Measurements from ENCODE around the gene PLEKHA5. TPM values are rescaled to one million over a fixed set of nuclear protein-coding genes. Genes with fewer than 3 reads are reported as not detected.

The PLEKHA5 gene, protein sequence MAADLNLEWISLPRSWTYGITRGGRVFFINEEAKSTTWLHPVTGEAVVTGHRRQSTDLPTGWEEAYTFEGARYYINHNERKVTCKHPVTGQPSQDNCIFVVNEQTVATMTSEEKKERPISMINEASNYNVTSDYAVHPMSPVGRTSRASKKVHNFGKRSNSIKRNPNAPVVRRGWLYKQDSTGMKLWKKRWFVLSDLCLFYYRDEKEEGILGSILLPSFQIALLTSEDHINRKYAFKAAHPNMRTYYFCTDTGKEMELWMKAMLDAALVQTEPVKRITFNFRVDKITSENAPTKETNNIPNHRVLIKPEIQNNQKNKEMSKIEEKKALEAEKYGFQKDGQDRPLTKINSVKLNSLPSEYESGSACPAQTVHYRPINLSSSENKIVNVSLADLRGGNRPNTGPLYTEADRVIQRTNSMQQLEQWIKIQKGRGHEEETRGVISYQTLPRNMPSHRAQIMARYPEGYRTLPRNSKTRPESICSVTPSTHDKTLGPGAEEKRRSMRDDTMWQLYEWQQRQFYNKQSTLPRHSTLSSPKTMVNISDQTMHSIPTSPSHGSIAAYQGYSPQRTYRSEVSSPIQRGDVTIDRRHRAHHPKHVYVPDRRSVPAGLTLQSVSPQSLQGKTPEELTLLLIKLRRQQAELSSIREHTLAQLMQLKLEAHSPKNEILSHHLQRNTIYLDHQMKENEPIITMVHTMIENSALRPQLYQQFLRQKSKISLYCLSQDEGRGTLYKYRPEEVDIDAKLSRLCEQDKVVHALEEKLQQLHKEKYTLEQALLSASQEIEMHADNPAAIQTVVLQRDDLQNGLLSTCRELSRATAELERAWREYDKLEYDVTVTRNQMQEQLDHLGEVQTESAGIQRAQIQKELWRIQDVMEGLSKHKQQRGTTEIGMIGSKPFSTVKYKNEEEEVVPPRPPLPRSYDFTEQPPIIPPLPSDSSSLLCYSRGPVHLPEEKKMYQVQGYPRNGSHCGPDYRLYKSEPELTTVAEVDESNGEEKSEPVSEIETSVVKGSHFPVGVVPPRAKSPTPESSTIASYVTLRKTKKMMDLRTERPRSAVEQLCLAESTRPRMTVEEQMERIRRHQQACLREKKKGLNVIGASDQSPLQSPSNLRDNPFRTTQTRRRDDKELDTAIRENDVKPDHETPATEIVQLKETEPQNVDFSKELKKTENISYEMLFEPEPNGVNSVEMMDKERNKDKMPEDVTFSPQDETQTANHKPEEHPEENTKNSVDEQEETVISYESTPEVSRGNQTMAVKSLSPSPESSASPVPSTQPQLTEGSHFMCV
- 64.0 TPM for total RNA-seq

DNA sequence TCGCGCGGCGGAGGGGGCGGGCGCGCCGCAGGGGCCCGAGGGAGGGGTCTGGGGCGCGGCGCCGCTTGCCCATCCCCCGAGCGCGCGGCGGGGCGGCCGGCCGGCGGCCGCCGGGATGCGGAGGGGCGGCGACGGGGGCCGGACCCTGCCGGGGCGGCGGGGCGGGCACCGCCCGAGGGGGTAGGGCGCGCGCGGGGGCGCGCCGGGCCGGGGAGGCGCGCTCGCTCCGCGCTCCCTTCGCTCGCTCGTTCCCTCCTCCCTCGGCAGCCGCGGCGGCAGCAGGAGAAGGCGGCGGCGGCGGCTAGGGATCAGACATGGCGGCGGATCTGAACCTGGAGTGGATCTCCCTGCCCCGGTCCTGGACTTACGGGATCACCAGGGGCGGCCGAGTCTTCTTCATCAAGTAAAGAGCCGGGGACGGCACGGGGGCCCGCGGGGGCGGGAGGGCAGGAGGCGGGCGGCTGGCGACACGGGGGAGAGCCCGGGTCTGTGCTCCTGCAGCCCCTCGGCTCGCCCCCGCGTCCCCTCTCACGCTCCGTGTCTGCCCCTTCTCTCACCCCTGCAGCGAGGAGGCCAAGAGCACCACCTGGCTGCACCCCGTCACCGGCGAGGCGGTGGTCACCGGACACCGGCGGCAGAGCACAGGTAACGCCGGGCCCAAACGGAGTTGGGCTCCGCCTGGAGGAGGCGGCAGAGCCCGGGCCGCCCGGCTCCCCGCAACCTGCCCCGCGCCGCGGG, at the start of gene PLEKHA5:
PLEKHA5 (plus strand) TSS at position 248 of the 738 bp plus-strand sequence; CDS start at position 315, 67 bp downstream.
- DNase-seq (ENCODE audit: low spot score), result peak; percentile 65

DNA sequence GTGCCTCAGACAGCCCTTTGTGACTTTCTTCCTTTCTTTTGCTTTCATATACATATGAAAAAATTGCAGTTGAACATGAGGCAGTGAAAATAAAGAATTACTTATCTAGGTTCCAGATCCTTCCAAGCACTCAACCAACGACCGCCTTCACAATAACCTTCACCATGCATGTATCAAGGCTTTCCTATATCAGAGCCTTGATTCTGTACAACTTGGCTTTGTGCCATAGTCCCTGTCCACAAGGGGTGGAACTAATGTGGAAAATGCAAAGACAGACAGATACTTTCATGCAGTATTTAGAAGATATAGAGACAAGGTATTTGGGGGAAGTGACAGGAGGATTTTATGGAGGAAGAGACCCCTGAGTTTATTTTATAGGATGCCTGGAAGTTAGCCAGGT, 48.6 kb upstream of the PLEKHA5 start:
- no peak for DNase-seq (ENCODE audit: low spot score)

DNA sequence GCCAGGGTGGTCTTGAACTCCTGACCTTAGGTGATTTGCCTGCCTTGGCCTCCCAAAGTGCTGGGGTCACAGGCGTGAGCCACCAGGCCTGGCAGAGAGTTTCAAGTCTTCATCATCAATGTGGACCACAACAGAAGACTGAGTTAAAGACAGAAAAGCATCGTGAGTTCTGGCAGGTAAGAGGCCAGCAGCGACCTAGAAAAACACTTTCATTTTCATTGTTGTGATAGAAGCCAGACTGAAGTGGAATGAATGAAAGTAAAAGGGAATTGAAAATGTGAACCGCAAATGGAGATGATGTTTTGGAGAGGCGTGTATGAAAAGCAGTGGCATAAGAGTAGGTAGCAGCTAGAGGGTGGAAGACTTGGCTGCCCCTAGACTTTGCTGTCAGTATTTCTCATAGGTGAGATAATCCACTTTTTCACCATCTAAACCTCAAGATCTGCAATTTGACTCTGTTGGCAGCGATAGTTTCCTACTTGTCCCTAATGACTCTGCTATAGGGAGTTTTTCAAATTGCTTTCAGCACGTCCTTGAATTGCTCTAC, 47.1 kb upstream of the PLEKHA5 start:
- no peak for DNase-seq (ENCODE audit: low spot score)

DNA sequence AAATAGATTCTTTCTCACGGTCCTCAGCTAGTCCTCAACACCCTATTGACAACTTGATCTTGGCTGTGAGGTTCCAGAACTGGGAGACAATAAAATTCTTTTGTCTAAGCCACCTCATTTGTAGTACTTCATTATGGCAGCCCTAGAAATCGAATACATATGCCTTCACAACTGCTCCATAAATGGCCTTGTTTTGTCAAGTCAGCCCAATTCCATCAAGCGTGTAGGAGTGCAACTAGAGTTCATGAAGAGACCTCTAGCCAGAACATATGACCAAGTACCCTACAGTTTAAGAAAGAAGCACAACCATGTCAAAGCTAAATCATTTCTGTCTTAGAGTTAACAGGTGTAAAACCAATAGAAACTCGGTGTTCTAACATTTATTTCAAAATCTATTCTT, 45.0 kb upstream of the PLEKHA5 start:
- DNase-seq (ENCODE audit: low spot score), result no peak

DNA sequence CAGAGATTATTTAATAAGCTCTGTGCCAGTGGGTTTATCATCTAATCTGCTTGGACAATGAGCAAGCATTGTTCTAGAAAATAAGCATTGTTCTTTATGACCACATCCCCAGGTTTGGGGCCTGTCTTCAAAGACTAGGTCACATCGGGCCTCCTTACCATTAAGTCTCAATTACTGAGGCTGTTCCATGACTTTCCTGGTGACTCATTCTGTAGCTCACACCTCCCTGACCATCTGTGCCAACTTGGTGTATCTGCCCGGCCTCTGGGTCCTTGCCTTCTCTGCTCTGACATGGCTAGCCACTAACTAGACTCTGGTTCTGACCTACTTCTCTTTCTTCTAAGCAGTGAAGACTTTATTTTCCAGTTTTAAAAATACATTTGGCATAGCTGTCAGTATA, 44.4 kb upstream of the PLEKHA5 start:
- no peak for DNase-seq (ENCODE audit: low spot score)

DNA sequence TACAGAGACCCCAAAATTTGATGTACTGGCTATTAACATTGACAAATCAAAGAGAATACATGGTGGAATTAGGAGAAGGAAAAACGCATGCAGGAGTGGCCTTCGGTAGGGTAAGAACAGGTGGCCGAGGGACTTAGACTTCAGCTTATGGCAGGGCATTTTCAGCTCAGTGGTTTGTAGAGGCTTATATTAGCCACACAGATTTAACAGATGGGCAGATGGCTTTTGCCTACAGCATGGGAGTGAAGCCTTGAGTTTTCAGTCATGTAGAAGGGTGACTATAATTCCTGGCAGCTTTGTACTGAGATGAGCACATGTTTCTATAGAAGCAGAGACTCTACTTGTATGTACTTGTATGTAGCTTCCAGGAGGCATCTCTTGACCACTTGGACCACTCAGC, 40.9 kb upstream of the PLEKHA5 start:
- DNase-seq (ENCODE audit: low spot score), result no peak

DNA sequence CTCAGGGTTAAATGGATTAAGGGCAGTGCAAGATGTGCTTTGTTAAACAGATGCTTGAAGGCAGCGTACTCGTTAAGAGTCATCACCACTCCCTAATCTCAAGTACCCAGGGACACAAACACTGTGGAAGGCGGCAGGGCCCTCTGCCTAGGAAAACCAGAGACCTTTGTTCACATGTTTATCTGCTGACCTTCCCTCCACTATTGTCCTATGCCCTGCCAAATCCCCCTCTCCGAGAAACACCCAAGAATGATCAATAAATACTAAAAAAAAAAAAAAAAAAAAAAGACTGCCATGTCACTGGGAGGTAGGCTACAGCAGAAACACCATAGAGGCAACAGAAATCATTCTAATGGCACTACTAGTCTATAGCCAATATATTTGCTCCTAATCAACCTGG, 37.1 kb upstream of the PLEKHA5 start:
- peak; percentile 35 for DNase-seq (ENCODE audit: low spot score)

DNA sequence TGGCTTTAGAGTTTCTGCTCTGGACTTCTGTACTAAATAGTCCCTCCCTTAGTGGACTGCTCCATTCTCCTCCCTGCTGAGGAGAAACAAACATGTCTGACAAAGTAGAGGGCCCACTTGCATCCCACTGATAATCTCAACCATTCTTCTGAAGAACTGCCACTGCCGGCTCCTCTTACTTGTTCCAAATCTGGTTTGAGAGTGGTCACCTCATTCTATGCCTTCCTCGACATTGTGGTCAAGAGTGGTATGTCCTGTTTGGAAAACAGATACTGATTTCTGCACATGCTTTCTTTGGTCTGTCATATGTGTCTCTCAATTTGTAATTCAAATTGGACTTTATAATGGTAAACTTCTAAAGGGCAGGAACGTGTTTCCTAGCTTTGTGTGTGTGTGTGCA, 36.3 kb upstream of the PLEKHA5 start:
- no peak for DNase-seq (ENCODE audit: low spot score)

DNA sequence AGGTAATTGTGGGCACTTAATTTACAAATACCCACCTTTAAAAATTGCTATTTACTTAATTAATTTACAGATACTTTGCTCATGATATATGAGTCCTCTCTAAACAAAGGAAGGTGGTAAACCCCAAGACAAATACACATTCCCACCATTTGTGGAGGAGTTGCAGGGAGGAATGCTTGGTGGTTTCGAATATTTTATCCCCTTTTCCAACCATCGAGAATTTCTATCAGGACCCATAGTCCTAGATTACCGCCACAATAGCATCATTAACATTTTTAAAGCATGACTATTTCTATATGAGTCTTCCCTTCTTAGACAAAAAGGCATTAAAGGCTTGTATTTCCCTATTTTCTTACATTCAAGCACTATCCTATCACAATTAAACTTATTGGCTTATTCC, 34.2 kb upstream of the PLEKHA5 start:
- no peak for DNase-seq (ENCODE audit: low spot score)

DNA sequence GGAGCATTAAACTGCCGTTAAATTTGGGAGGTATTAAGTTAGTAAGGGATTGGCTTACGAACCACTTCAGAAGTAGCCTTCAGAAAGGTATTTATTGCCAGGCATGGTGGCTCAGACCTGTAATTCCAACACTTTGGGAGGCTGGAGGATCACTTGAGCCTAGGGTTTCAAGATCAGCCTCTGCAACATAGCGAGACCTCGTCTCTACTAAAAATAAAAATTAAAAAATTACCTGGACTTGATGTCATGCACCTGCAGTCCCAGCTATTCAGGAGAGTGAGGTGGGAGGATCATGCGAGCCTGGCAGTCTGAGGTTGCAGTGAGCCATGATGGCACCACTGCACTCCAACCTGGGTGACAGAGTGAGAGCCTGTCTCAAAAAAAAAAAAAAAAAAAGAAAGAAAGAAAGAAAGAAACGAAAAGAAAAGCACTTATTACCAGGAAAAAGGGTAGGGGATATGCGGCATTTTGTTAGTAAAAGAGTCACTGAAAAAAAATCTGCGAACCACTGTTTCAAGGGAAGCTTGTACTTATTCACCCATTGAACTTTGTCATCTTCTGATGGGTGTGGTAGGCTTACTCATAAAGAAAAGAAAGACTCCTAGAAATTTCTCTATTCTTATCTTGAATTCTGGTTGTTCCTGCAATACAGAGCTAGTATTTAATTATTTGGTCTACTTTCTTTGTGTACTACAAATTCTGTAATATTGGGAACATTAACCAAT, 33.6 kb upstream of the PLEKHA5 start:
- no peak for DNase-seq (ENCODE audit: low spot score)

DNA sequence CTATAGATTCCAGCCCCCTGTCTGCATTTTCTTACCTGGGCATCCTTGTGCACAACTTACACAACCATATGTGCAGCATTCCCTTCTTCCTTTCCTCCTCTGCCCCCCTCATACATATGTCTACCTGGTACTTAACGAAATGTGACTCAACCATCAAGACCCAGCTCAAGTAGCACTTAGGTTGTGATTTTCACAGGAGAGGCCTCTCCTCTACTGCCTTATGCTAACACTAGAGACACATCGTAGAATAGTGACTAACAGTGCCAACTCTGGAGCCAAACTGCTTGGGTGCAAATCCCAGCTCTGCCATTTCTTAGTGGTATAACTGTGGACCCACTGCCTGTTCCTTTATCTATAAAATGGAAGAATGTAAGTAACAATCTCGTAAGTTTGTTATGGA, 24.1 kb upstream of the PLEKHA5 start:
- no peak for DNase-seq (ENCODE audit: low spot score)

DNA sequence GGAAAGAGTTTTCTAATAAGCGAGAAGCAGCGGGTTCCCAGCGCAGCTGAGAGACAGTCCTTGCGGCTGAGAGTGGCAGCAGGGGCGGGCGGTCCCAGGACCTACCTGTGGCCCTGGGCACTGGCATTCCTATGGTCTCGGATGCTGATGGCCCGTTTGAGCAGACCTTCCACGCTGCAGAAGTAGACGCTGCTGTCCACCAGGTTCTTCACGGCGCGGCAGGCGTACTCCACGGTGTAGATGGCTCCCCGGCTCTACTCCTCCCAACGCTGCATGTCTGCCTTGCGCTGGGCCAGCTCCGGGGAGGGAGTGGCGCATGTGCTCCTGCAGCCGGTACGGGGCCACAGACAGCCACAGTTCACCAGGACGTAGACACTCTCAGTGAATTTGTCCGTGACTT, 21.8 kb upstream of the PLEKHA5 start:
- DNase-seq (ENCODE audit: low spot score), result no peak

DNA sequence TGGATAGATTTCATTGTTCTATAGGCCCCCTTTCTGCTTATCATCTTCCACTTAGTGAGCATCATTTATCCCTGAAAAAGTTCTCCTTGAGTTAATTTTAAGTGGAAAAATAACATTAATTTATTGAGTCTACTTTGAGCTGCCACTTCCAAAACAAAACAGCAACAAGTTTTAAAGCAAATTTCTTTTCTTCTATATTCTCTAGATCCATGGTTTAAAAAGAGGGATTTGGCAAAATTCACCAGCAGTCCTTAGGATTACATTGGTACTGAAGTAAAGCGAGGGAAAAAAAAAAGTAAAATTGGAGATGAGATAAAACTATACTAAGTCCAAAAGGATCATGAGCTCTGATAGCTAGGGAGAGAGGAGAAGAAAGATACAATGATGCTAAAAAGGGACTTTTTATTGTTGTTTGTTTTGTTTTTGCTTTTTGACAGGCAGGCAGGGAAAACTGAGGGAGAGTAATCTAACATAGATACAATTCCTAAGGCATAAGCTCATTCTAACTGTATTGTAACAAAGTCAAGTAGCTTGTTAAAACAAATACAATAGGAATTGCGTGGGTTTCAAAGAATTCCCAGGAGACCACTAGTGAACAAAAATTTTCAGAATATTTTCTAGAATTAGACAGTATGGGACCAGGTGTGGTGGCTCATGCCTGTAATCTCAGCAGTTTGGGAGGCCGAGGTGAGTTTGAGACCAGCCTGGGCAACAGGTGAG, 19.2 kb upstream of the PLEKHA5 start:
- no peak for DNase-seq (ENCODE audit: low spot score)

DNA sequence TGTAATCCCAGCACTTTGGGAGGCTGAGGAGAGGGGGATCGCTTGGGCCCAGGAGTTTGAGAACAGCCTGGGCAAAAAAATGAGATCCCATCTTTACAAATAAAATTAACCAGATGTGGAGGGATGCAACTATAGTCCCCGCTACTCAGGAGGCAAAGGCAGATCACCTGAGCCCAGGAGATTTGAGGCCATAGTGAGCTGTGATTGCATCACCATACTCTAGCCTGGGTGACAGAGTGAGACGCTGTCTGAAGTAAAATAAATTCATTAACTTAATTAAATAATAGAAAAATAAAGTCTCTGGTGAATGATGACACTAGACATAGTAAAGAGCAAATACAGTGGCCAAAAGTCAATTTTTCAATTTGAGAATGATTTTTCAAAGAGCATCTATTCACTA, 16.1 kb upstream of the PLEKHA5 start:
- no peak for DNase-seq (ENCODE audit: low spot score)

DNA sequence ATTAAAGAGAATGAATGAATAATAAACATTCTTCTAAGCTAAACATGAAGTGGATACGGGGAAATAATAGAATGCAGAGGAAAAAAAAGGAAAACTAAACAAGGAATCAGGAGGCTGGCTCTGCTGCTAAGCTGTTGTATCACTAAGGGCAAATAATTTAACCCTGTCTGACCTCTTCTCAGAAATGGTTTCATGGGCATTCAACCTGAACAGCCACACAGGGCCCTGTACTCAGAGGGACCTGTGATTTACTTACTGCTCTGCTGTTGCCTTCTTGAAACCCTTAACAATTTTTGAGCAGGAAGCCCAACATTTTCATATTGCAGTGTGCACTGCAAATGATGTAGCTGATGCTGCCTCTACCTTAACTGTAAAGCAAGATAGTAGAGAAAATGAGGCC, 14.2 kb upstream of the PLEKHA5 start:
- DNase-seq (ENCODE audit: low spot score), result no peak

DNA sequence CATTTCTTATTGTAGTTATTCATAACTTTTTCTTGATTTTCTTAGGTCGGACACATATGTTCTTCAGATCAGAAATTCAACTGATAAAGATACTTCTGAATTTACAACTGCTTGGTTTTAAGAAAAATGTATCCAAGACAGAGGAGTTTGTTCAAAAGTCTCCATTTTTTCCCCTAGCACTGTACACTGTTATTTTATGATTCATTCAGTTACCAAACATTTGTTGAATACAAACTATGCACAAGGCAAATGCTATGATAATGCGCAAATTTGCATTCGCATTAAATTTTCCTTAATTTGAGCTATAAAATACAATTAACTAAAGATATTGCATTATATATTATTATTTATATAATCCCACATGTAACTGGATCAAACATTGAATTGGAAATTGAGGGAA, 10.1 kb upstream of the PLEKHA5 start:
- no peak for DNase-seq (ENCODE audit: low spot score)

DNA sequence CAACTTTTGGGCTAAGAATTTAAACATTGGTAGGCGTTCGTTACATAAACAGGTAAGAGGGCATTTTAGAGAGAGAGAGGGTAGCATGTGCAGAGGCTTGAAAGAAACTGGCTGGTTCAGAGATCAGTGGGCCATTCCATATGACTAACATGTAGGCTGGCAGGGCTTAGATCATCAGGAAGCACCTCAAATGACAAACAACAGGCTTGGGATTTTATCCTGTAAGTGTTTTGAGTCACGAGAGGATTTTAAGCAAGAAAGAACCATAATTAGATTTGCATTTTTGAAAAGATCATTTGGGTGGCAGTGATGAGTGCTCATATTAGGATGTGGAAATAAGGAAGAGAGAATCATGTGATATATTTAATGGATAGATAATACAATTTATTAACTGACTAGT, 8.7 kb upstream of the PLEKHA5 start:
- no peak for DNase-seq (ENCODE audit: low spot score)

DNA sequence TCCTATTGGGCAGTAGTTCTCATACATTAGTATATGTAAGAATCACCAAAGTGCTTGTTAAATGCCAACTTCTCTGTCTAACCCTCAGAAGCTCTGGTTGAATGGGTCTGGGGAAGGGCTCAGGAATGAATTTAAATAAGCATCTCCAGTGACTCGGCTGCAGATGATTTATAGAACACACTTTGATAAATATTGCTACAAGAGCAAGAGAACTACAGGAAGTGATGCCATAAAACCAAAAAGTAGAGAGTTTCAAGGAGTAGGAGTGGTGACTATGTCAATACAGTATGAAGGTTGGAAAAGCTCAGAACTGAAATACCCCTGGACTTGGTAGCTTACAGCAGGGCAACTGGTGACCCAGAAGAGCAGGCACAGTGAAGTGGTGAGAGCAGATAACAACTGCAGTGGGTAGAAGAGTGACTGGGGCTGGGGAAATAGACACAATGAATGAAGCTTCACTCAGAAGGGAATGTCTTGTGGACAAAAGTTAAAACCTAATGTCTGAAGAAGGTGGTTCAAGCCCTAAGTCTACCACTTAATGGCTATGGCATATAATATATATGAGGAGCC, 8.0 kb upstream of the PLEKHA5 start:
- no peak for DNase-seq (ENCODE audit: low spot score)

DNA sequence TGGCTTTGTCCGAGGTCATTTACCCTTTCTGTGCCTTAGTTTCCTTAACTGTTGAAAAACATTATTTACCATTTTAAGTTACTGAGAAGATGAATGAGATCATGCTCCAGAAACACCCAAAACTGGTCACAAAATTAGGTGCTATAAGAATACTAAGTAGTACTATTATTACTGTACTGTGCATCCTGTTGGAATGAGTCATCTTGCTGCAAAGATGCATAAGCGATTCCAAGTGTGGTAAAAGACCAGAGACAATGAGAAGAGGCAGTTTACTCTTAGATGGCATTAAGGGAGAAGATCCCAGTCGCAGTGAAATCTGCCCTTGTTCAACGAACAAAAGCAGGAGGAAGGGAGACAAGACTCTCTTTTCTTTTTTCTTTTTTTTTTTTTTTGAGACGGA, 4.2 kb upstream of the PLEKHA5 start:
- DNase-seq (ENCODE audit: low spot score), result no peak
